CD4-positive, CD25-positive, alpha-beta regulatory T cell (primary cell): Measurements from ENCODE around the gene SEC24B. TPM values are rescaled to one million over a fixed set of nuclear protein-coding genes. Genes with fewer than 3 reads are reported as not detected.

ENCODE experiments used
- ATAC-seq, 2 donors: fragments of 150-1000 bp; cut with Tn5 transposase; one replicate each; pipeline ENCODE4 v1.10.0; 2021; ENCODE audit warnings: low read depth in 2 of 2, moderate number of reproducible peaks in 2 of 2, moderate library complexity in 1 of 2
- DNase-seq, 3 donors: peaks; one replicate each; pipeline versions ENCODE4 v3.0.0 to v3.0.0-alpha.2; 2012 to 2022; ENCODE audit warnings: mixed read lengths in 1 of 3
- H3K27ac ChIP-seq: one replicate; pipeline ENCODE4 v1.7.0; 2013; ENCODE audit warnings: mild to moderate bottlenecking, low read length; ENCODE audit not compliant: insufficient read depth, poor library complexity, severe bottlenecking
- H3K27me3 ChIP-seq: one replicate; pipeline ENCODE4 v1.7.0; 2013; ENCODE audit warnings: low read length; ENCODE audit not compliant: control insufficient read depth, insufficient read depth
- H3K36me3 ChIP-seq: one replicate; pipeline ENCODE4 v1.7.0; 2013; ENCODE audit warnings: mild to moderate bottlenecking, low read length, moderate library complexity; ENCODE audit not compliant: control insufficient read depth, insufficient read depth
- H3K4me1 ChIP-seq: 2 replicates; pipeline ENCODE4 v1.7.0; 2013; ENCODE audit warnings: mild to moderate bottlenecking, low read length; ENCODE audit not compliant: insufficient read depth, control insufficient read depth, poor library complexity, severe bottlenecking
- H3K4me3 ChIP-seq: one replicate; pipeline ENCODE4 v1.7.0; 2013; ENCODE audit warnings: low read depth, mild to moderate bottlenecking, low read length, moderate library complexity
- H3K9me3 ChIP-seq, 2 experiments: 1 replicate in 1 of 2; 2 replicates in 1 of 2; pipeline ENCODE4 v1.7.0; 2013; ENCODE audit warnings: low read length in 2 of 2, mild to moderate bottlenecking in 1 of 2, moderate library complexity in 1 of 2; ENCODE audit not compliant: control insufficient read depth in 2 of 2
- H3K27ac Mint-ChIP-seq, 3 donors: one replicate each; pipeline ENCODE4 v1.8.0; 2020 to 2022; ENCODE audit warnings: mild to moderate bottlenecking in 3 of 3, mixed read lengths in 3 of 3, moderate library complexity in 2 of 3
- H3K27me3 Mint-ChIP-seq: one replicate; pipeline ENCODE4 v1.8.0; 2022; ENCODE audit warnings: mild to moderate bottlenecking, mixed read lengths
- H3K36me3 Mint-ChIP-seq: one replicate; pipeline ENCODE4 v1.8.0; 2020; ENCODE audit warnings: mixed read lengths
- H3K4me1 Mint-ChIP-seq, 4 donors: one replicate each; pipeline ENCODE4 v1.8.0; 2020 to 2022; ENCODE audit warnings: mixed read lengths in 4 of 4, mild to moderate bottlenecking in 1 of 4
- H3K4me3 Mint-ChIP-seq, 4 donors: one replicate each; pipeline ENCODE4 v1.8.0; 2020 to 2022; ENCODE audit warnings: mild to moderate bottlenecking in 4 of 4, mixed read lengths in 4 of 4, moderate library complexity in 3 of 4
- H3K9me3 Mint-ChIP-seq, 7 donors: one replicate each; pipeline ENCODE4 v1.8.0; 2020 to 2022; ENCODE audit warnings: mixed read lengths in 7 of 7, mild to moderate bottlenecking in 3 of 7, moderate library complexity in 2 of 7
- polyA plus RNA-seq, 4 donors: library from polyadenylated mRNA; unstranded; fragments of 300-500 nt; fragmentation: Illumina TruSeq; gene quantifications; one replicate each; pipeline ENCODE4 v1.2.3, GENCODE V29; 2021
- total RNA-seq: library from RNA; stranded (reverse); gene quantifications from one replicate; pipeline ENCODE4 v1.2.3, GENCODE V29; 2022

The SEC24B gene
- total and polyA plus RNA-seq, 5 donors from 2014 or later, result 11.3 to 42.7 (median 16.6) TPM

DNA sequence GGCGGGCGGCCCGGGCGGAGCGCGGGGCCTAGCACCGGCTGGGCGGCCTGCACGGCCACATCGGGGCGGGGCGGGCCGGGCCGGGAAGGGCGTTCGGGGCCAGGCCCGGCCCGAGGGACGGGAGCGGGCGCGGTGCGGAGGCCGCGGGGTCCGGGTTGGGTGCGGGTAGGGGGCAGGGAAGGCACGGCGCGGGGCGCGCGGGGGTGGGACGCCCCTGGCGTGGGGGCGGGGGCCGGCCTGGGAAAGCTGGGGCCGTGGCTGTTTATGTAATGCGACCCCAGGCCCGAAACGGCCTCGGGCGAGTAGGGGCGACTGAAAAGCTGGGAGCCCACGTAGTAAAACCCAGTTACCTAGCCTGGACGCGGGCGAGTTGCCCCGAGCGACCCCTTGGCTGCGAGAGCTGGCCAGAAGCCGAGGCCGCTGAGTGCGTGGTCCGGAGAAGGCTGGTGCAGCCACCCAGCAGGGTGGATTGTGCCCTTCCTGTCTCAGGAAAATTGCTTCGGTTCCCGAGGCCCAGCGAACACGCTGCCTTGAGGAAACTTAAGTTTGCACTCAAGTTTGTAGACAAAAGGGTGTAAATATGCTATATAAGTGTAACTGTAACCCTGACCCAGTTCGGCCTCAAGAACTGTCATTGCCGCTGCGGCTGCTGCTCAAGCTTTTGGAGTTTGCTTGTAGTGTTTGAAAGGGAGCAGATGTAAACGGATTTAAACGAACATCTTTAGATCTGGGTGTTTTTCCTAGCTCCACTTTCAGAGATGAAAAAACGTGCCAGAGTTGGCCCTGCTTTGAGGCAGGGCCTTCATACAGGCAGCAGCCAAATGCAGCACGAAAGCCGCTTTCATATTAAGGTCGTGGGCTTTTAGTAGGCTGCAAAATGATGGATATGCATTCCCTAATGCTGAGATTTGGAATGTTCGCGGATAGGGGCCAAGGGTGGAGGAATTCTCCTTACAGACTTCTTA lies 674 bp downstream of the SEC24B start:
- Mint-ChIP-seq H3K27me3 (no peaks in the 10 kb centered on the region), H3K4me1 (peaks cover 30 to 64% (median 47%) of the 10 kb centered on the region in 4 donors), H3K4me3 (peak overlapping the region; percentile 89 to 98 (median 92)), H3K36me3 (no peaks in the 10 kb centered on the region), H3K27ac (peak overlapping the region; percentile 16 to 94 (median 91)), H3K9me3 (no peaks in the 10 kb centered on the region)
- Histone ChIP-seq H3K36me3 (no peaks in the 10 kb centered on the region), H3K4me3 (peak overlapping the region; percentile 90), H3K4me1 (peaks cover 51% of the 10 kb centered on the region), H3K27me3 (no peaks in the 10 kb centered on the region), H3K27ac (peak overlapping the region; percentile 84), H3K9me3 (no peaks in the 10 kb centered on the region)
- peak; percentile 21 to 36 for ATAC-seq
- DNase-seq, result peak in 2 of 3 donors; percentile 26 to 43

DNA sequence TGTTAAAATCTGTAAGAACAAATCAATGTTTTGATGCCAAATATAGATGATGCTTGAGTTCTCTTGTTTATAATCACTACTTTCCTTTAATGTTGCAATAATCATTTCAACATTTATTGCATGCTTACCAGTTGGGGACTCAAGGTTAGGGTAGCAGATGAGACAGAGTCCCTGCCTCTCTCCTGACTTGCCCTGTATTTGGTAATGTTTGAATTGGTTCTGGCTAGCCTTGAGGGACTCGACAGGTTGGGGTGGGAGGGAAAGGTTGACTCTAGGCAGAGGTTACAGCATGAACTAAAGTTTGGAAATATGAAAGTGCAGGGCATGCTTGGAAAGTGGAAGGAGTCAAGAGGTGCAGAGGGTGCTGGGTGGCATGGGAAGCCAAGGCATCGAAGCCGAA lies 2.0 kb downstream of the SEC24B start:
- Mint-ChIP-seq H3K4me1 (peaks cover 37 to 73% (median 56%) of the 10 kb centered on the region in 4 donors), H3K4me3 (peak overlapping the region; percentile 86 to 98 (median 90)), H3K27me3 (no peaks in the 10 kb centered on the region), H3K27ac (peak overlapping the region; percentile 87 to 94 (median 91)), H3K36me3 (no peaks in the 10 kb centered on the region), H3K9me3 (no peaks in the 10 kb centered on the region)
- DNase-seq (no peak), ATAC-seq (no peak)
- Histone ChIP-seq H3K27me3 (no peaks in the 10 kb centered on the region), H3K9me3 (no peaks in the 10 kb centered on the region), H3K4me3 (peak overlapping the region; percentile 90), H3K27ac (peak overlapping the region; percentile 29), H3K36me3 (no peaks in the 10 kb centered on the region), H3K4me1 (peaks cover 60% of the 10 kb centered on the region)

DNA sequence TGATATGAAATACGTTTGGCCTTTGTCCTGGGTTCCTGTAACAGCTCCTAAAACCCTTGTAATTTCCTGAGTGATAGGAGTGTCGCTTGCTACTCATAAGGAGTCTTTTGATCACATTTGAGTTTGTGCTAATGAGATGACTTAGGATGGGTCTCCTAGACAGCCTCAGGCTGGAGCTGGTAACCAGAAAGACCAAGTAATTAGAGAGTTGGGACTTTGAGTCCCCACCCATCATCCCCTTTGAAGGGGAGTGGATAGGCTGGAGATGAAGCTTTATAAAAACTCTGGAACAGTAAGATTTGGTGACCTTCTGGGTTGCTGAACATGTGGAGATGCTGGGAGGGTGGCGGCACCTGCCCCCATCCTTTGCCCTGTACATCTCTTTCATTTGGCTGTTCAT lies 2.9 kb downstream of the SEC24B start:
- Mint-ChIP-seq H3K27me3 (no peaks in the 10 kb centered on the region), H3K9me3 (no peaks in the 10 kb centered on the region), H3K36me3 (no peaks in the 10 kb centered on the region), H3K4me3 (peak overlapping the region in 3 of 4 donors; percentile 42 to 89 (median 86)), H3K4me1 (peaks cover 46 to 81% (median 60%) of the 10 kb centered on the region in 4 donors), H3K27ac (peak overlapping the region in 2 of 3 donors; percentile 57 to 94)
- Histone ChIP-seq H3K36me3 (no peaks in the 10 kb centered on the region), H3K27ac (peak overlapping the region; percentile 29), H3K4me3 (peak overlapping the region; percentile 90), H3K4me1 (peaks cover 60% of the 10 kb centered on the region), H3K9me3 (no peaks in the 10 kb centered on the region), H3K27me3 (no peaks in the 10 kb centered on the region)
- DNase-seq, result no peak
- no peak for ATAC-seq

DNA sequence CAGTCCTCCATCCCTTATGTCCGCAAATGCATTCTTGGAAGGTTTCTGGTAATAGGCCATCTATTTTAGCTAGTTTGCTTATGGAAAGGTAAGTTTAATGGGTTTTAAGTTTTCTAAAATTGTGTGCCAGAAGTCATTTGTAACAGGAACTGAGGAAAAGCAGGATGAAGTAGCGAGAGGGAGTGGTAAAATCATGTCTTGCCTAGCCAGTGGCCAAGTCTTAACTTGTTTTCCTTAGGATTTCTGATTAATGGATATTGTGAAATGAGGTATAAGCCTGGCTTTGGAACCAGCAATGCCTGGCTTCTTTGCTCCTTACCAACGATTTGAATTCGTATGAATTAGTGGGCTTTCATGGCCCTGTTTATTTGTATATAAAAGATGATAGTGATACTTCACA lies 7.3 kb downstream of the SEC24B start:
- H3K27ac ChIP-seq, result no peak overlapping the region
- Mint-ChIP-seq H3K36me3 (peaks cover 1% of the 10 kb centered on the region), H3K4me3 (peak overlapping the region in 1 of 4 donors; percentile 54), H3K27ac (peak overlapping the region in 1 of 3 donors; percentile 53), H3K27me3 (no peaks in the 10 kb centered on the region), H3K4me1 (peaks cover 52 to 82% (median 70%) of the 10 kb centered on the region in 4 donors), H3K9me3 (no peaks in the 10 kb centered on the region)
- H3K9me3 ChIP-seq, result no peaks in the 10 kb centered on the region
- no peaks in the 10 kb centered on the region for H3K27me3 ChIP-seq
- H3K4me1 ChIP-seq, result peaks cover 43% of the 10 kb centered on the region
- ATAC-seq (no peak), DNase-seq (no peak)
- H3K4me3 ChIP-seq, result no peak overlapping the region
- H3K36me3 ChIP-seq, result peaks cover 5% of the 10 kb centered on the region

DNA sequence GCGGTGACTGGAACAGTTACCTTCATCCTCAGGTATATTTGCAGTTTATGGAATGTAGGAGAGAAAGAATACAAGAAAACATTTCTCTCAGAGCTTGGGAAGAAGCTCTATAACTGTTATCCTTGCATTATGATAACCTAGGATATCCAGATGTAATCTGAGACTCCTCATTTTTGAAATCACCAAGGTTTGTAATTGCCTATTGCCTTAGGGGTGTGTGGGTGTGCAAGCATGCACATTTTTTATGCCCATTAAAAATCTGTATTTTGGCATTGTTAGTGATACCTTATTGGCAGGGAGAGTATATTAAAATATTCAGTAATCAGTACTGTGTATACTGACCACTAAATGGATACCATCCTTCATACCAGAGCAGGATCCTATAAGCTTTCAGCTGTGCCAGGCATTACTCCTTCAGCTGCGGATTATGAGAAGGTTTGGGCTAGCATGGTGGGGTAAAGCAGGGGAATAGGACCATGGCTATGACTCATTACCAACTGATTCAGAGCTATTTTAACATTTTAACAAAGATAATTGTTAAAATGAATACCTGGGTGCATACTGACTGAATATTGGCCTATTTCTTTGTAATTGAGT lies 8.3 kb downstream of the SEC24B start:
- Mint-ChIP-seq H3K27ac (peak overlapping the region in 1 of 3 donors; percentile 32), H3K27me3 (no peaks in the 10 kb centered on the region), H3K4me3 (peak overlapping the region in 1 of 4 donors; percentile 8), H3K4me1 (peaks cover 52 to 81% (median 69%) of the 10 kb centered on the region in 4 donors), H3K36me3 (peaks cover 5% of the 10 kb centered on the region), H3K9me3 (no peaks in the 10 kb centered on the region)
- Histone ChIP-seq H3K27ac (no peak overlapping the region), H3K36me3 (peaks cover 12% of the 10 kb centered on the region), H3K27me3 (no peaks in the 10 kb centered on the region), H3K4me3 (no peak overlapping the region), H3K9me3 (no peaks in the 10 kb centered on the region), H3K4me1 (peaks cover 36% of the 10 kb centered on the region)
- DNase-seq, result no peak
- ATAC-seq, result no peak

DNA sequence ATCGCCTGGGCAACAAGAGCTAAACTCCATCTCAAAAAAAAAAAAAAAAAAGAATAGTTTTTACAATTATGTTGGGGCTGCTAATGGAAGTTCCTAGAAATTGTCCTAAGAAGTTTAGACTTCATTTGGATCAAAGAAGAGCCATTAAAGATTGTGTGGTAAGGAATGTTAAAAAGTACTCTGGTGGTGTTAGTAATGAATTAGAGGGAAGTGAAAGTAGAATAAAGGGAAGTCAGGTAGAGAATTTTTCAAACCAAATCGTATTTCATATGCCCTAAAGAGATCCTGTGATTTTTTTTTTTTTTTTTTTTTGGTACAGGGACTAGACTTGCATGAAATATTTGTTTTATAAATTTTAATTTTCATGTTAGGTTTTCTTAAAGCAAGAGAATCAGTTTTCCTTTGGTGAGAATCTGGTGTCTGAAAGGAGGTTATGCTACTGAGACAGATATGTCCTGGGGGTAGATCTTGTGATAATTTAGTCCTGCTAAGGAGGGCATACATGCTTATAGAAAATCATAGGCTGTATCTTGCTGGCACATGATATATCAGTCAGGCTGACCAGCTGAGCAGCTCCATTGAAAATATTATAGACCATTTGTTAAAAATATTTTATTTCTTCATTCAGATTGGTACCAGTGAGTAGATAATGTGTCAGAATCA lies 10.7 kb downstream of the SEC24B start:
- H3K27me3 ChIP-seq, result no peaks in the 10 kb centered on the region
- no peak for ATAC-seq
- H3K27ac Mint-ChIP-seq, result no peak overlapping the region
- H3K27ac ChIP-seq, result no peak overlapping the region
- H3K36me3 ChIP-seq, result peaks cover 12% of the 10 kb centered on the region
- peaks cover 5% of the 10 kb centered on the region for H3K36me3 Mint-ChIP-seq
- peak overlapping the region; percentile 14 for H3K4me3 ChIP-seq
- peaks cover 20% of the 10 kb centered on the region for H3K4me1 ChIP-seq
- H3K27me3 Mint-ChIP-seq, result no peaks in the 10 kb centered on the region
- DNase-seq, result no peak
- H3K4me3 Mint-ChIP-seq, result peak overlapping the region in 1 of 4 donors; percentile 32
- H3K4me1 Mint-ChIP-seq, result peaks cover 56 to 79% (median 69%) of the 10 kb centered on the region in 4 donors
- H3K9me3 ChIP-seq, result no peaks in the 10 kb centered on the region
- H3K9me3 Mint-ChIP-seq, result no peaks in the 10 kb centered on the region

DNA sequence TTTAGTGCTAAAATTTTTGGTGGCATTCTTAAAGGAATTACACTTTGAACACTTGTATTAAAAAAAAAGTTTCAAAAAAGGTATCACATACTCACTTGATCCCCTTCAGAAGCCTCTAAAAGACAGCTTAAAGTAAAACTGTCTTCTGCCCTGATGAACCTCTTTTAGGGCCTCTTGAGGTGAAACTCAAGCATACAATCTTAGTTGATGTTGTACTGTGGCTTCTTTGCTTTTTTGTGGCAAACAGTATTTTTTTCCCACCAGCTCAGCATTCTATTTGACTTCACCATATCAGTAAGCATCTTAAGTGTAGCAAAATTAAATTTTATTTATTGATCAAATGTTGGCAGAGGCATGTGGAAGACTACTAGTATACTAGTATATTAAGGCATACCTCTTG lies 13.7 kb downstream of the SEC24B start:
- Histone ChIP-seq H3K36me3 (peaks cover 31% of the 10 kb centered on the region), H3K4me3 (no peak overlapping the region), H3K4me1 (peaks cover 9% of the 10 kb centered on the region), H3K27ac (no peak overlapping the region), H3K27me3 (no peaks in the 10 kb centered on the region), H3K9me3 (no peaks in the 10 kb centered on the region)
- Mint-ChIP-seq H3K4me1 (peaks cover 42 to 78% (median 64%) of the 10 kb centered on the region in 4 donors), H3K27ac (no peak overlapping the region), H3K4me3 (no peak overlapping the region), H3K36me3 (peaks cover 20% of the 10 kb centered on the region), H3K9me3 (peaks cover 0 to 1% (median 0%) of the 10 kb centered on the region in 7 donors), H3K27me3 (no peaks in the 10 kb centered on the region)
- ATAC-seq (no peak), DNase-seq (no peak)
